Ishikawa (cell line): ENCODE results near the gene LSAMP.

Experiments used
- CEBPB ChIP-seq: IDR thresholded peaks from 2 replicates; pipeline ENCODE4 v1.6.1; 2012
- CREB1 ChIP-seq: IDR thresholded peaks from 2 replicates; pipeline ENCODE4 v1.6.1; 2012; ENCODE audit warnings: low read depth
- EGR1 ChIP-seq: IDR thresholded peaks from 2 replicates; pipeline ENCODE4 v1.6.1; 2012
- EP300 ChIP-seq: IDR thresholded peaks from 2 replicates; pipeline ENCODE4 v1.6.1; 2012; ENCODE audit warnings: borderline replicate concordance
- FOXM1 ChIP-seq: IDR thresholded peaks from 2 replicates; pipeline ENCODE4 v1.6.1; 2012; ENCODE audit warnings: low read depth, borderline replicate concordance
- NFIC ChIP-seq: IDR thresholded peaks from 2 replicates; pipeline ENCODE4 v1.6.1; 2012
- RAD21 ChIP-seq: IDR thresholded peaks from 2 replicates; pipeline ENCODE4 v1.6.1; 2012; ENCODE audit warnings: low read depth
- TAF1 ChIP-seq: IDR thresholded peaks from 2 replicates; pipeline ENCODE4 v1.6.1; 2012; ENCODE audit warnings: low read depth, mild to moderate bottlenecking
- TCF12 ChIP-seq: IDR thresholded peaks from 2 replicates; pipeline ENCODE4 v1.6.1; 2012; ENCODE audit warnings: low read depth
- TEAD4 ChIP-seq: IDR thresholded peaks from 2 replicates; pipeline ENCODE4 v1.6.1; 2012
- YY1 ChIP-seq: IDR thresholded peaks from 2 replicates; pipeline ENCODE4 v1.6.1; 2012; ENCODE audit warnings: low read depth
- ZBTB7A ChIP-seq: IDR thresholded peaks from 2 replicates; pipeline ENCODE4 v1.6.1; 2012; ENCODE audit warnings: low read depth
- TF ChIP-seq, protein P1 (sequence below): IDR thresholded peaks from 2 replicates; pipeline ENCODE4 v1.6.1; 2012
- TF ChIP-seq, protein P2 (sequence below): IDR thresholded peaks from 2 replicates; pipeline ENCODE4 v1.6.1; 2012; ENCODE audit warnings: low read depth, mild to moderate bottlenecking
- TF ChIP-seq, protein P3 (sequence below): IDR thresholded peaks from 2 replicates; pipeline ENCODE4 v1.6.1; 2012

Gene LSAMP

DNA sequence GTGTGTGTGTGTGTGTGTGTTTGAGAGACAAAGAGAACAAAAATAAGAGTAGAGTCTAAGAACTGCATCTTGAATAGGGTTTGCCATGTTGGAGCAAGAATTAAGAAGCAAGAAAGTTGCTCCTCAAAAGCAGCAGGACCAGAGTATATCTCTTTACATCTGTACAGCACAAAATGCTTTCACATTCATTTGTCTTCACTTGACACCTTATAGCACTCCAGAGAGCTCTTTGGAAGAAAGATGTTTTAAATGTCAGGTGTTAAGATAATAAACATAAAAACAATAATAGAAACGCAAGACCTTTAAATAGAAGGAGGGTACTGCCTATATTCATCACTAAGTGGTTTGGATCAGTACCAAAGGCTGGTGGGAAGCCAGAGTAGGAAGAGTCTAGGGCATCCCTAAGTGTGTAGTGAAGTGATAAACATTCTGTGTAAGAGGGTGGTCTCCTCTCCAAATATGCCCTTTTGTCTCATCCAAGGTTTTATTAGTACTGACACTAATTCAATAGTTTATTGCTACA, 19.1 kb upstream of the LSAMP start:
- TF ChIP-seq TEAD4 (no peak), TAF1 (no peak), EGR1 (no peak), CREB1 (no peak), CEBPB (no peak)

DNA sequence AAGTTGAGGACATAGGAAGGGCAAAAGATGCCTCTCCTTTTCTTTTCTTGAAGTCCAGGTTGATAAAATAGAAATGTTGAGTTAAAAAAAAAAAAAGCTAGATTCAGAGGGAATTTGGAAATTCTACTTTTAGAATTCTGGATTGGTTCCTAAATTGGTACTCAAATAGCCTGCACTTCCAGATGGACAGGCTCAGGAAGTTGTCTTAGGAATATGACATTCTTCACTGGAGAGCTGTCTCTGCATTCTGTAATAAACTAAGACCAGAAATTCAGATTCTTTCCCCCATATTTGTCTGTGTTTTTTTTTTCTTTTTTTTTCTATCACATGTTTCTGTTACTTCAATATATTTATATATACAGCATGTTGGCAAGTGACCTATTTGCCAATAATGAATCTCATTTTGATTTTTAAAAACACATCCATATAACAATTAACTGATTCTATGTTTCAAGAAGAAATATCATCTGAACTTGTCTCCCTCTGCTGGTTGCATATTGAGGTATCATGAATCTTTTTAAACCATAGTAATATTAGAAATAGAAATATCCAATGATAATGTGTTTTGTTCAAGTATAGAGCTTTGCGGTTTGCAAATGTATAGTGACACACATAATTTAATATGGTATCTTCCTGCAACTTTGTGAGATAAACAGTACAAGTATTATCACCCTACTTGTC, 8.5 kb upstream of the LSAMP start:
- TF ChIP-seq TCF12 (no peak), EP300 (no peak), TAF1 (no peak), YY1 (no peak), NFIC (no peak), CREB1 (no peak), RAD21 (no peak), TEAD4 (no peak), CEBPB (no peak)
- TF ChIP-seq, protein P1, sequence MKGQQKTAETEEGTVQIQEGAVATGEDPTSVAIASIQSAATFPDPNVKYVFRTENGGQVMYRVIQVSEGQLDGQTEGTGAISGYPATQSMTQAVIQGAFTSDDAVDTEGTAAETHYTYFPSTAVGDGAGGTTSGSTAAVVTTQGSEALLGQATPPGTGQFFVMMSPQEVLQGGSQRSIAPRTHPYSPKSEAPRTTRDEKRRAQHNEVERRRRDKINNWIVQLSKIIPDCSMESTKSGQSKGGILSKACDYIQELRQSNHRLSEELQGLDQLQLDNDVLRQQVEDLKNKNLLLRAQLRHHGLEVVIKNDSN = no peak
- TF ChIP-seq, protein P2, sequence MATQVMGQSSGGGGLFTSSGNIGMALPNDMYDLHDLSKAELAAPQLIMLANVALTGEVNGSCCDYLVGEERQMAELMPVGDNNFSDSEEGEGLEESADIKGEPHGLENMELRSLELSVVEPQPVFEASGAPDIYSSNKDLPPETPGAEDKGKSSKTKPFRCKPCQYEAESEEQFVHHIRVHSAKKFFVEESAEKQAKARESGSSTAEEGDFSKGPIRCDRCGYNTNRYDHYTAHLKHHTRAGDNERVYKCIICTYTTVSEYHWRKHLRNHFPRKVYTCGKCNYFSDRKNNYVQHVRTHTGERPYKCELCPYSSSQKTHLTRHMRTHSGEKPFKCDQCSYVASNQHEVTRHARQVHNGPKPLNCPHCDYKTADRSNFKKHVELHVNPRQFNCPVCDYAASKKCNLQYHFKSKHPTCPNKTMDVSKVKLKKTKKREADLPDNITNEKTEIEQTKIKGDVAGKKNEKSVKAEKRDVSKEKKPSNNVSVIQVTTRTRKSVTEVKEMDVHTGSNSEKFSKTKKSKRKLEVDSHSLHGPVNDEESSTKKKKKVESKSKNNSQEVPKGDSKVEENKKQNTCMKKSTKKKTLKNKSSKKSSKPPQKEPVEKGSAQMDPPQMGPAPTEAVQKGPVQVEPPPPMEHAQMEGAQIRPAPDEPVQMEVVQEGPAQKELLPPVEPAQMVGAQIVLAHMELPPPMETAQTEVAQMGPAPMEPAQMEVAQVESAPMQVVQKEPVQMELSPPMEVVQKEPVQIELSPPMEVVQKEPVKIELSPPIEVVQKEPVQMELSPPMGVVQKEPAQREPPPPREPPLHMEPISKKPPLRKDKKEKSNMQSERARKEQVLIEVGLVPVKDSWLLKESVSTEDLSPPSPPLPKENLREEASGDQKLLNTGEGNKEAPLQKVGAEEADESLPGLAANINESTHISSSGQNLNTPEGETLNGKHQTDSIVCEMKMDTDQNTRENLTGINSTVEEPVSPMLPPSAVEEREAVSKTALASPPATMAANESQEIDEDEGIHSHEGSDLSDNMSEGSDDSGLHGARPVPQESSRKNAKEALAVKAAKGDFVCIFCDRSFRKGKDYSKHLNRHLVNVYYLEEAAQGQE = no peak
- TF ChIP-seq, protein P3, sequence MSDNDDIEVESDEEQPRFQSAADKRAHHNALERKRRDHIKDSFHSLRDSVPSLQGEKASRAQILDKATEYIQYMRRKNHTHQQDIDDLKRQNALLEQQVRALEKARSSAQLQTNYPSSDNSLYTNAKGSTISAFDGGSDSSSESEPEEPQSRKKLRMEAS = no peak

DNA sequence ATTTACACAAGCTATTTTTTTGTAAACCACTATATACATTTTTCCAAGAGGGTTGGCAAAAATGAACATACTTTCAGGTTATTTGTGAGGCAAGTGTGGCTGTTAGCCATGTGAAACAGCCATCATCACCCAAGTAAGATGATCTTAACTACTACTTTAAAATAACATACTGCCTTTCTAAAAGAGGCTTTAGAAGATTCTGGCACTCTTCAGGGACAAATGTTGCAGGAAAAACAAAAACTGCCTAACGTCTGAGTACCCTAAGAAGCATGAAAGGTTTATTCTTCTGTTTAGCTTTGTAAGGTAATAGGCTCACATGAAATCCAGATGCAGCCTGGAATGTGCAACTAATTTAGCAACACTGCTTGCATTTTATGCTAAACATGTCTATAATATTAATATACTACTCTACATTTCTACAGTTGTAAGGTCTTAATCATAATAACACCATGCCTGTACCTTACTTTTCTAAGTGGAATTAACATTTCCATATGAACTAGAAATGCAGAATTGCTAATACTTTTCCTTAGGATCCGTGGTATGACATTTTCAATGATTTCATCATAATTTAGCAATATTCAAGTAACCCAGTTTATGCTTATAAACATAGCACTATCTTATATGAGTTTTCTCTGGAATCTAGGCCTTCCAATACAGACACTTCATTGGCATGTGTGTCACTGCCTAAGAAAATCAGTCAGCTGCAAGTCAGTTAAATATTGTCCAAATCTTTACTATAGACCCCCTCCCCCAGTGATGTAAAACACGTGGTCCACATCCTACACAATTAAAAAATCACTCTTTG, 4.5 kb upstream of the LSAMP start:
- TF ChIP-seq CEBPB (no peak), YY1 (no peak), FOXM1 (no peak), NFIC (no peak), TCF12 (no peak), EP300 (no peak), TAF1 (no peak), RAD21 (no peak)
- TF ChIP-seq, protein P1 = no peak
- TF ChIP-seq, protein P3 = no peak

DNA sequence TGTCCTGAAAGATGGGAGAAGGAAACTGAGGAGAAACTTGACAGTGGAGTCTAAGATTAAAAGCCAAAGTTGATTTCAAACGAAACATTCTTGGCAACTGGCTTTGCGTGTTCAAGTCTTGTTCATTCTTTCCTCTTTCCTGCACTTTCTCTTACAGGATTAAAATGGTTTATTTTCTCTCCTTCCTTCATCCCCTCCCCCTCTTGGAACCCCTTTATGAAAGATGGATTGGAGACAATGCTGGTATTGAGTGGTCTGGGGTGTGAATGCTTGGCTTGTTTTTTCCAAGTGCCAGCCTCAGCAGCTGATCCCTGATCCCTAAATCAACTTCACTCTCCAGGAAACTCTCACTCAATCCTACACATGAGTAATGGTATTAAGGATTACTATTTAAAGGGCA, 703 bp upstream of the LSAMP start:
- TF ChIP-seq, protein P3 = no peak
- TF ChIP-seq FOXM1 = no peak
- no peak for TF ChIP-seq RAD21
- TF ChIP-seq CEBPB = no peak
- no peak for TF ChIP-seq NFIC
- TF ChIP-seq, protein P2 = no peak
- no peak for TF ChIP-seq TCF12
- no peak for TF ChIP-seq ZBTB7A

DNA sequence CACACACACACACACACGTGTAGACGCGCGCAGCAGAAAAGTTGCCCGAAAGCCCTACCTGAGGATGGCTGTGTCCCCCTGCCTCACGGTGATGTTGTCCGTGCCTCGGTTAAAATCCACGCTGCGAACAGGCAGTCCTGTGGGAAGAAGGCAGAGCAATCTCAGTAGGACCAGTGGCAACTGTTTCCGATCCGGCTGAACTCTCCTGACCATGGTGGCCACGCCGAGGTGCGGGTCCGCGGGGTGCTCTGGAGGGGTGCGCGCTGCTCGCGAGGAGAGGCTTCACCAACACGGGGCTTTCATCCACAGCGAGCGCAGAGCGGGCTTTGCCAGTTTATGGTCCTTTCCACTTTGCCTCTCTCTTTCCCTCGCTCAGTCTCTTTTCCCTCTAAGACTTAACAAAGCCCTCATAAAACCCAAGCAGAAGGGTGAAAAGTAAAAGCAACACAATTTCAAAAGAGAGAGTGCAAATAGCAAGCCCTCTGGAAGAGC, 422 bp downstream of the LSAMP start:
- TF ChIP-seq TAF1 = no peak
- no peak for TF ChIP-seq CREB1
- TF ChIP-seq TEAD4 = no peak
- no peak for TF ChIP-seq RAD21
- TF ChIP-seq CEBPB = no peak
- no peak for TF ChIP-seq FOXM1
- TF ChIP-seq, protein P1 = no peak
- TF ChIP-seq, protein P3 = no peak
- TF ChIP-seq NFIC = no peak
- TF ChIP-seq TCF12 = no peak
- TF ChIP-seq ZBTB7A = no peak
- TF ChIP-seq EGR1 = no peak
- TF ChIP-seq YY1 = no peak
- no peak for TF ChIP-seq EP300
